Panc1 (cell line): Measurements from ENCODE around the gene CSTA.

Experiments used
- POLR2AphosphoS5 ChIP-seq: IDR thresholded peaks from 2 replicates; pipeline ENCODE4 v1.6.1; 2012; ENCODE audit warnings: mild to moderate bottlenecking, low read depth, low read length, moderate library complexity
- SIN3A ChIP-seq: IDR thresholded peaks from 2 replicates; pipeline ENCODE4 v1.6.1; 2012; ENCODE audit warnings: low read depth, mild to moderate bottlenecking, low read length, moderate library complexity, borderline replicate concordance; ENCODE audit not compliant: insufficient read depth
- TF ChIP-seq, protein P1 (sequence below): fragments of 450-650 bp; IDR thresholded peaks from 2 replicates; pipeline ENCODE4 v1.5.1; 2017; ENCODE audit warnings: mild to moderate bottlenecking
- TF ChIP-seq, protein P2 (sequence below), 2 experiments: IDR thresholded peaks; 2 replicates each; pipeline ENCODE4 v1.6.1; 2011 to 2012; ENCODE audit warnings: low read depth in 2 of 2, control low read depth in 1 of 2, low read length in 1 of 2, mild to moderate bottlenecking in 1 of 2, moderate library complexity in 1 of 2; ENCODE audit not compliant: insufficient read depth in 1 of 2

DNA sequence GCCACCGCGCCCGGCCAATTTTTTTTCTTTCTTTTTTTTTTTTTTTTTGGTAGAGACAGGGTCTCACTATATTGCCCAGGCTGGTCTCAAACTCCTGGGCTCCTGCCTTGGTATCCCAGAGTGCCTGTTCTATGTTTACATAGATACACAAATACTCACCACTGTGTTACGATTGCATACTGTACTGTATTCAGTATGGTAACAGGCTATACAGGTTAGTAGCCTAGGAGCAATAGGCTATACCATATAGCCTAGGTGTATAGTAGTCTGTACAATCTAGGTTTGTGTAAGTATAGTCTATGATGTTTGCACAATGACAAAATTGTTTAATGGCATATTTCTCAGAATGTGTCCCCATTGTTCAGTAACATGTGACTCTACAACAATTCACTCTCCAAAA, 26.6 kb downstream of the CSTA start:
- TF ChIP-seq POLR2AphosphoS5 = no peak
- TF ChIP-seq, protein P1, sequence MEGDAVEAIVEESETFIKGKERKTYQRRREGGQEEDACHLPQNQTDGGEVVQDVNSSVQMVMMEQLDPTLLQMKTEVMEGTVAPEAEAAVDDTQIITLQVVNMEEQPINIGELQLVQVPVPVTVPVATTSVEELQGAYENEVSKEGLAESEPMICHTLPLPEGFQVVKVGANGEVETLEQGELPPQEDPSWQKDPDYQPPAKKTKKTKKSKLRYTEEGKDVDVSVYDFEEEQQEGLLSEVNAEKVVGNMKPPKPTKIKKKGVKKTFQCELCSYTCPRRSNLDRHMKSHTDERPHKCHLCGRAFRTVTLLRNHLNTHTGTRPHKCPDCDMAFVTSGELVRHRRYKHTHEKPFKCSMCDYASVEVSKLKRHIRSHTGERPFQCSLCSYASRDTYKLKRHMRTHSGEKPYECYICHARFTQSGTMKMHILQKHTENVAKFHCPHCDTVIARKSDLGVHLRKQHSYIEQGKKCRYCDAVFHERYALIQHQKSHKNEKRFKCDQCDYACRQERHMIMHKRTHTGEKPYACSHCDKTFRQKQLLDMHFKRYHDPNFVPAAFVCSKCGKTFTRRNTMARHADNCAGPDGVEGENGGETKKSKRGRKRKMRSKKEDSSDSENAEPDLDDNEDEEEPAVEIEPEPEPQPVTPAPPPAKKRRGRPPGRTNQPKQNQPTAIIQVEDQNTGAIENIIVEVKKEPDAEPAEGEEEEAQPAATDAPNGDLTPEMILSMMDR = no peak
- TF ChIP-seq, protein P2, sequence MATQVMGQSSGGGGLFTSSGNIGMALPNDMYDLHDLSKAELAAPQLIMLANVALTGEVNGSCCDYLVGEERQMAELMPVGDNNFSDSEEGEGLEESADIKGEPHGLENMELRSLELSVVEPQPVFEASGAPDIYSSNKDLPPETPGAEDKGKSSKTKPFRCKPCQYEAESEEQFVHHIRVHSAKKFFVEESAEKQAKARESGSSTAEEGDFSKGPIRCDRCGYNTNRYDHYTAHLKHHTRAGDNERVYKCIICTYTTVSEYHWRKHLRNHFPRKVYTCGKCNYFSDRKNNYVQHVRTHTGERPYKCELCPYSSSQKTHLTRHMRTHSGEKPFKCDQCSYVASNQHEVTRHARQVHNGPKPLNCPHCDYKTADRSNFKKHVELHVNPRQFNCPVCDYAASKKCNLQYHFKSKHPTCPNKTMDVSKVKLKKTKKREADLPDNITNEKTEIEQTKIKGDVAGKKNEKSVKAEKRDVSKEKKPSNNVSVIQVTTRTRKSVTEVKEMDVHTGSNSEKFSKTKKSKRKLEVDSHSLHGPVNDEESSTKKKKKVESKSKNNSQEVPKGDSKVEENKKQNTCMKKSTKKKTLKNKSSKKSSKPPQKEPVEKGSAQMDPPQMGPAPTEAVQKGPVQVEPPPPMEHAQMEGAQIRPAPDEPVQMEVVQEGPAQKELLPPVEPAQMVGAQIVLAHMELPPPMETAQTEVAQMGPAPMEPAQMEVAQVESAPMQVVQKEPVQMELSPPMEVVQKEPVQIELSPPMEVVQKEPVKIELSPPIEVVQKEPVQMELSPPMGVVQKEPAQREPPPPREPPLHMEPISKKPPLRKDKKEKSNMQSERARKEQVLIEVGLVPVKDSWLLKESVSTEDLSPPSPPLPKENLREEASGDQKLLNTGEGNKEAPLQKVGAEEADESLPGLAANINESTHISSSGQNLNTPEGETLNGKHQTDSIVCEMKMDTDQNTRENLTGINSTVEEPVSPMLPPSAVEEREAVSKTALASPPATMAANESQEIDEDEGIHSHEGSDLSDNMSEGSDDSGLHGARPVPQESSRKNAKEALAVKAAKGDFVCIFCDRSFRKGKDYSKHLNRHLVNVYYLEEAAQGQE (IDR thresholded peaks at IDR 0.05; ENCODE audit: insufficient read depth in 1 of 2, low read depth in 2 of 2, low read length in 1 of 2) = no peak
- no peak for TF ChIP-seq SIN3A
